ENCODE measurements around the gene ADORA2A.

Gene ADORA2A

GRCh38 chr22:24391836-24392217, 35.6 kb upstream of the ADORA2A start:
- H3K27ac ChIP-seq (ENCODE audit: insufficient read depth, low read depth, low read length, poor library complexity, severe bottlenecking), result no peak overlapping the region
- WGBS, 2 experiments, result 100% methylated on average over 3 of the region's 3 CpGs
- H3K36me3 ChIP-seq (ENCODE audit: control insufficient read depth, insufficient read depth, low read length), result peaks cover 3% of the 10 kb centered on the region
- no peaks in the 10 kb centered on the region for H3K27me3 ChIP-seq (ENCODE audit: control insufficient read depth, insufficient read depth, low read length, poor library complexity, severe bottlenecking)
- no peaks in the 10 kb centered on the region for H3K4me1 ChIP-seq (ENCODE audit: control insufficient read depth, insufficient read depth, low read length)
- no peak overlapping the region for H3K4me3 ChIP-seq (ENCODE audit: insufficient read depth, low read depth, low read length)
- no peaks in the 10 kb centered on the region for H3K9me3 ChIP-seq (ENCODE audit: control insufficient read depth, low read length)

GRCh38 chr22:24392218-24392931, 35.0 kb upstream of the ADORA2A start:
- H3K27me3 ChIP-seq (ENCODE audit: control insufficient read depth, insufficient read depth, low read length, poor library complexity, severe bottlenecking), result no peaks in the 10 kb centered on the region
- no peak overlapping the region for H3K4me3 ChIP-seq (ENCODE audit: insufficient read depth, low read depth, low read length)
- H3K4me1 ChIP-seq (ENCODE audit: control insufficient read depth, insufficient read depth, low read length), result no peaks in the 10 kb centered on the region
- 93 to 94% methylated on average over 4 of the region's 4 CpGs for WGBS, 2 experiments
- H3K27ac ChIP-seq (ENCODE audit: insufficient read depth, low read depth, low read length, poor library complexity, severe bottlenecking), result no peak overlapping the region
- H3K9me3 ChIP-seq (ENCODE audit: control insufficient read depth, low read length), result no peaks in the 10 kb centered on the region
- H3K36me3 ChIP-seq (ENCODE audit: control insufficient read depth, insufficient read depth, low read length), result peaks cover 3% of the 10 kb centered on the region

GRCh38 chr22:24393012-24393559, 34.3 kb upstream of the ADORA2A start:
- Histone ChIP-seq H3K27me3 (ENCODE audit: control insufficient read depth, insufficient read depth, low read length, poor library complexity, severe bottlenecking) (no peaks in the 10 kb centered on the region), H3K4me3 (ENCODE audit: insufficient read depth, low read depth, low read length) (no peak overlapping the region), H3K27ac (ENCODE audit: insufficient read depth, low read depth, low read length, poor library complexity, severe bottlenecking) (no peak overlapping the region), H3K9me3 (ENCODE audit: control insufficient read depth, low read length) (no peaks in the 10 kb centered on the region), H3K36me3 (ENCODE audit: control insufficient read depth, insufficient read depth, low read length) (peaks cover 3% of the 10 kb centered on the region), H3K4me1 (ENCODE audit: control insufficient read depth, insufficient read depth, low read length) (no peaks in the 10 kb centered on the region)
- WGBS, 2 experiments, result 96% methylated on average over 2 of the region's 2 CpGs

- no peak overlapping the region for H3K4me3 ChIP-seq (ENCODE audit: insufficient read depth, low read depth, low read length)
- 95 to 98% methylated on average over 3 of the region's 3 CpGs for WGBS, 2 experiments
- H3K36me3 ChIP-seq (ENCODE audit: control insufficient read depth, insufficient read depth, low read length), result peaks cover 3% of the 10 kb centered on the region
- H3K27ac ChIP-seq (ENCODE audit: insufficient read depth, low read depth, low read length, poor library complexity, severe bottlenecking), result no peak overlapping the region
- H3K9me3 ChIP-seq (ENCODE audit: control insufficient read depth, low read length), result no peaks in the 10 kb centered on the region
- H3K27me3 ChIP-seq (ENCODE audit: control insufficient read depth, insufficient read depth, low read length, poor library complexity, severe bottlenecking), result no peaks in the 10 kb centered on the region
- H3K4me1 ChIP-seq (ENCODE audit: control insufficient read depth, insufficient read depth, low read length), result no peaks in the 10 kb centered on the region
Observed at GRCh38 chr22:24393848-24394247, 33.6 kb upstream of the ADORA2A start.

GRCh38 chr22:24394254-24394653, 33.1 kb upstream of the ADORA2A start:
- no peak overlapping the region for H3K4me3 ChIP-seq (ENCODE audit: insufficient read depth, low read depth, low read length)
- 65 to 80% methylated on average over 1 to 2 of the region's 2 CpGs for WGBS, 2 experiments
- no peaks in the 10 kb centered on the region for H3K27me3 ChIP-seq (ENCODE audit: control insufficient read depth, insufficient read depth, low read length, poor library complexity, severe bottlenecking)
- H3K27ac ChIP-seq (ENCODE audit: insufficient read depth, low read depth, low read length, poor library complexity, severe bottlenecking), result no peak overlapping the region
- H3K36me3 ChIP-seq (ENCODE audit: control insufficient read depth, insufficient read depth, low read length), result peaks cover 3% of the 10 kb centered on the region
- H3K4me1 ChIP-seq (ENCODE audit: control insufficient read depth, insufficient read depth, low read length), result no peaks in the 10 kb centered on the region
- no peaks in the 10 kb centered on the region for H3K9me3 ChIP-seq (ENCODE audit: control insufficient read depth, low read length)

- no peaks in the 10 kb centered on the region for H3K9me3 ChIP-seq (ENCODE audit: control insufficient read depth, low read length)
- H3K4me3 ChIP-seq (ENCODE audit: insufficient read depth, low read depth, low read length), result no peak overlapping the region
- H3K36me3 ChIP-seq (ENCODE audit: control insufficient read depth, insufficient read depth, low read length), result peaks cover 3% of the 10 kb centered on the region
- no peak overlapping the region for H3K27ac ChIP-seq (ENCODE audit: insufficient read depth, low read depth, low read length, poor library complexity, severe bottlenecking)
- no peaks in the 10 kb centered on the region for H3K27me3 ChIP-seq (ENCODE audit: control insufficient read depth, insufficient read depth, low read length, poor library complexity, severe bottlenecking)
- no peaks in the 10 kb centered on the region for H3K4me1 ChIP-seq (ENCODE audit: control insufficient read depth, insufficient read depth, low read length)
Observed at GRCh38 chr22:24398409-24398808, 29.0 kb upstream of the ADORA2A start.

- no peaks in the 10 kb centered on the region for H3K9me3 ChIP-seq (ENCODE audit: control insufficient read depth, low read length)
- H3K36me3 ChIP-seq (ENCODE audit: control insufficient read depth, insufficient read depth, low read length), result peaks cover 3% of the 10 kb centered on the region
- no peak overlapping the region for H3K27ac ChIP-seq (ENCODE audit: insufficient read depth, low read depth, low read length, poor library complexity, severe bottlenecking)
- no peaks in the 10 kb centered on the region for H3K4me1 ChIP-seq (ENCODE audit: control insufficient read depth, insufficient read depth, low read length)
- H3K4me3 ChIP-seq (ENCODE audit: insufficient read depth, low read depth, low read length), result no peak overlapping the region
- 92 to 96% methylated on average over 8 of the region's 8 CpGs for WGBS, 2 experiments
- H3K27me3 ChIP-seq (ENCODE audit: control insufficient read depth, insufficient read depth, low read length, poor library complexity, severe bottlenecking), result no peaks in the 10 kb centered on the region
Observed at GRCh38 chr22:24400034-24400725, 27.2 kb upstream of the ADORA2A start.

- Histone ChIP-seq H3K4me3 (ENCODE audit: insufficient read depth, low read depth, low read length) (no peak overlapping the region), H3K36me3 (ENCODE audit: control insufficient read depth, insufficient read depth, low read length) (peaks cover 1% of the 10 kb centered on the region), H3K9me3 (ENCODE audit: control insufficient read depth, low read length) (no peaks in the 10 kb centered on the region), H3K4me1 (ENCODE audit: control insufficient read depth, insufficient read depth, low read length) (no peaks in the 10 kb centered on the region), H3K27me3 (ENCODE audit: control insufficient read depth, insufficient read depth, low read length, poor library complexity, severe bottlenecking) (no peaks in the 10 kb centered on the region), H3K27ac (ENCODE audit: insufficient read depth, low read depth, low read length, poor library complexity, severe bottlenecking) (no peak overlapping the region)
- 93% methylated on average over 9 of the region's 9 CpGs for WGBS, 2 experiments
Observed at GRCh38 chr22:24400726-24401596, 26.4 kb upstream of the ADORA2A start.

- H3K27ac ChIP-seq (ENCODE audit: insufficient read depth, low read depth, low read length, poor library complexity, severe bottlenecking), result no peak overlapping the region
- H3K36me3 ChIP-seq (ENCODE audit: control insufficient read depth, insufficient read depth, low read length), result no peaks in the 10 kb centered on the region
- H3K4me1 ChIP-seq (ENCODE audit: control insufficient read depth, insufficient read depth, low read length), result no peaks in the 10 kb centered on the region
- no peaks in the 10 kb centered on the region for H3K27me3 ChIP-seq (ENCODE audit: control insufficient read depth, insufficient read depth, low read length, poor library complexity, severe bottlenecking)
- no peak overlapping the region for H3K4me3 ChIP-seq (ENCODE audit: insufficient read depth, low read depth, low read length)
- no peaks in the 10 kb centered on the region for H3K9me3 ChIP-seq (ENCODE audit: control insufficient read depth, low read length)
- WGBS, 2 experiments, result 93 to 98% methylated on average over 5 of the region's 5 CpGs
Observed at GRCh38 chr22:24401931-24402367, 25.4 kb upstream of the ADORA2A start.

Data from ectodermal cell (in vitro differentiated cells).